ENCODE measurements around the gene DYNC2LI1. TPM values are rescaled to one million over a fixed set of nuclear protein-coding genes. Genes with fewer than 3 reads are reported as not detected.

The DYNC2LI1 gene
- polyA plus RNA-seq, 1 donor = 19.5 TPM

DNA sequence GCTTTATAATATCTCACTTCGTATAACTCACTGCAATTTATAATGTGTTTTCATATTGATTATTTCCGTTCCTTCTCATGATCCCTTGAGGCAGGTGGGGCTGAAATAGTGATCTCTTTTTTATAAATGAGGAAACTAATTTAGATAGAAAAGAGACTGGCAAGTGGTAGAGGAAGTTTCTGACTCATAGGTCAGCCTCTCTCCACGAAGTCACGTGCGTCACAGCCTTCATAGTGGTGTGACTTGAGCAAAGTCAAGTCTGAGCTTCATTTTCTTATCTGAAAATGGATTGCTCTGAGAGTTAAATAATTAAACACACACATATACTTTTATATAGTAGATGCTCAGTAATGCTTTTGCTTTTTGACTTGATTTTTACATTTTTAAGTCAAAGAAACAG is 44.9 kb downstream of the DYNC2LI1 start:
- DNase-seq (ENCODE audit: low read depth) = no peak

DNA sequence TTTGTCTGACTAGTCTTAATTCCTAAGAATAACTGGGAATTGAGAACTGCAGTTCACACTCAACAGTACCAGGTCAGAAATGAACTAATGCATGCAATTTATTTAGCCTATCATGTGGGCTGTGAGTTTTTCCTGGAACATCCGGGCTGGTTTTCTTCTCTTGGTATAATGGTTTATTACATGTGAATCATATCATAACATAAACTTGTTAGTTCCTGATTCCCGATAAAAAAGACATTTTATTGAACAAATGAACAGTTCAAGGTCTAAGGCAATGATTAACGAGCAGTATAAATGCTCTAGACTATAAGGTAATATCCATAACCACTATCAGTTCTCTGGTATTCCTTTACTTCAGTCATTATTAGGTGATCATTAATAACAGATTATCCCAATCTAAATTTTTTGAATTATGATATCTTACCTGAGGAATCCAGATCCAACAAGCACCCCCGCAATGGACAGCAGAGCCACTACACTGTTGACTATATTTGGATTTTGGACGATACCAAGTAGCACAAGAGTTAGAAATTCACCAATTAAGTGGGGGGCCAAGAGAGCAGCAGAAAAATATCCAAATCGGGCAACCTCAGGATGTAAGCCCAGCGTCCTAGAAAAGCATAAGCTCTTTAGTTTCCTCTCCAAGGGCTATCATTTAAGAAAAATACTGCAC is 45.8 kb downstream of the DYNC2LI1 start:
- no peak for DNase-seq (ENCODE audit: low read depth)

GRCh38 chr2:43822839-43823238 is 49.0 kb downstream of the DYNC2LI1 start:
- no peak for DNase-seq (ENCODE audit: low read depth)

- no peak for DNase-seq (ENCODE audit: low read depth)
These were observed 49.9 kb downstream of the DYNC2LI1 start for GRCh38 chr2:43823751-43824150.

- no peak for DNase-seq (ENCODE audit: low read depth)
These were observed 50.7 kb downstream of the DYNC2LI1 start for GRCh38 chr2:43824512-43824911.

DNA sequence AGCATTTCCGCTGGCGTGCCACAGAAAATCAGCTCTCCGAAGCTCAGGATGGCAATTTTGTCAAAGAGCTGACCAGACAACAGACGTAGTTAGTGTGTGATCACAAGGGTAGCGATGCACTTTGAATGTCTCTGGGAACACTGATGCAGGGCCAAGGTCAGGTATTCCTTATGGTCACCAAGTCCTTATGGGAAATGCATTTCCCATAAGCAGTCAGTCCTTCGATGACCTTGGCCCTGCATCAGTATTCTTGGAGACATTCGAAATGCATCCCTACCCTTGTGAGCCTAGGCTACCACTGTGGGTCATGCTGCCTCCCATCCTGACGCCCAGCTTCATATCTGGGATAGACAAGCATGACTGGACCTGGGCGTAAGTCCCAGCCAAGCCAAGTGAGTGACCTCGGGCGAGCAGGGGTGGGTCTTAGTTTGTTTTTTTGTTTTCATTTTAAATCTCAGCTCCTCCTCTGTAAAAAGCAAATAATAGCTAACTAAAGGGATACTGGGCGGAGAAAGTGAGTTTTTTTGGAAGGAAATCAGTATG is 51.2 kb downstream of the DYNC2LI1 start:
- DNase-seq (ENCODE audit: low read depth) = no peak

DNA sequence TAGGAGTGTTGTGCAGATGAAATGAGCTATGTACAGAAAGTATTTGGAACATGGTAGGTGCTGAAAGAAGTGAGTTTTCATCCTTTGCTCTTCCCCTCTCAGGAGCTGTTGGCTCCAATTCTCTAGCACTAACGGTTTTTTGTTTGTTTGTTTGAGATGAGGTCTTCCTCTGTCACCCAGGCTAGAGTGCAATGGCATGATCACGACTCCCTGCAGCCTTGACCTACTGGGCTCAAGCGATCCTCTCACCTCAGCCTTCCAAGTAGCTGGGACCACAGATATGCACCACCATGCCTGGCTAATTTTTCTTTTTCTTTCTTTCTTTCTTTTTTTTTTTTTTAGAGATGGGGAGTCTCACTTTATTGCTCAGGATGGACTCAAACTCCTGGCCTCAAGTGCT is 52.0 kb downstream of the DYNC2LI1 start:
- DNase-seq (ENCODE audit: low read depth) = no peak

DNA sequence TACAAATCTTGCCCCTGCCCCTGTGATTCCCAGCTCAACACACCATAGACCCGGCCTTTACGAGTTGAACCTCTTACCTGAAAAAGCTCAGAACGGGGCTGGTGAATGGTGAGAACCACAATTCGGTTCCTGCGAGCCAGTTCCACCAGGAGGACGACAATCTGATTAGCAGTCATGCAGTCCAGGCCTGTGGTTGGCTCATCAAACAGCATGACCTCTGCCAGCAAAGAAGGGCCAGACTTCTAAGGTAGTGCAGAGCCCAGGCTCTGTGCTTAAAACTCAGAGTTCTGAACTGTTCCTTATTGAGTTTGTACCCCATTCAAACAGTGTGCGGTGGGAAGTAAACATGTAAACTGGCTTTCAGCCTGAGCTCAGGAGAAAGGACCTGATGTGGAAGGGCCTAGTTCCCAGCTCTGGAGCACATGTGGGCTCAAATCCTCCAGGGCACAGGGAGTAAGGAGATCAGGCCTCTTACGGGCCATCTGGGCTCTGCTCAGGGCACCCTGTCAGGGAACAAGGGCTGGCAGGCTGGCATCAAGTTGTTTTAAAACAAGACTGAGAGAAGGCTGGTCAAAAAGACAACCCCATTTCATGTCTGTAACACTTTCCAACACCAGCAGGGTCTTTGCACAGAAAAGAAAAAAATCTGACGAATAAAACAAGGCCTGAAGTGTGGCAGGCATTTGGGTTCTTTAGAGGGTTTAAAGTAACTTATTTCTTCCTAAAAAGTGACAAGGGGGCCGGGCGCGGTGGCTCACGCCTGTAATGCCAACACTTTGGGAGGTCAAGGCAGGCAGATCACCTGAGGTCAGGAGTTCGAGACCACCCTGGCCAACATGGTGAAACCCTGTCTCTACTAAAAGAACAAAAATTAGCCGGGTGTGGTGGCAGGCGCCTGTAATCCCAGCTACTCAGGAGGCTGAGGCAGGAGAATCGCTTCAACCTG is 52.7 kb downstream of the DYNC2LI1 start:
- DNase-seq (ENCODE audit: low read depth) = no peak

DNA sequence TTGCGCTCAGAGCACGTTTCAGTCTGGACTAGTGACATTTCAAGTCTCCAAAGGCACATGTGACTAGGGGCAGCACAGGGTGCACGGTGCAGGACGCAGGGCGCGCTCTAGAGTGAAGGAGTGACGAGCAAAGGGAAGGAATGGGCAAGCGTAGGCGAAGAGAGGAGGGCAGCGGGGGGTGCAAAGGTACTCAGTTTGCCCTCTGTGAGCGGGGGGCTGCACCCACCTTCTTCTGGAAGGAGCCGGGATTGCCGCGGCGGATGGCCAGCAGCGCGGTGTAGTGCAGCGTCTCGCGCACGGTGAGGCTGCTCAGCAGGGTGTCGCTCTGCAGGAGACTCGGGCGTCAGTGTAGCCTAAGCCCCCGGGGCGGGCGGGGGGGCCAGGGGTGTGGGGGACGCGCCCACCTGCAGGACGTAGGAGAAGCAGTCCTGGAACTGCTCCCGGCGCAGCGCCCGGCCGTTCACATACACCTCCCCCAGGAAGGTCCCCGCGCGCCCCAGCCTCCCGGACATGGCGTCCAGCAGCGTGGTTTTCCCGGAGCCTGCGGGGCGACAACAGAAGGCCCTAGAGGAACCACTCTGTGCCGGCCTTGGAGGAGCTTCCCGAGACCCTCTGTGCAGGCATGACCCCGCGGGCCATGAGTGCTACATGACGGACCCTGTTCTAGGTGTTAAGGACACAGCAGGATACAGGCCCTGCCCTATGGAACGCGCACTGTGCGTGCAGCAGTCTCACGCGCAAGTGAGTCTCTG is 57.9 kb downstream of the DYNC2LI1 start:
- DNase-seq (ENCODE audit: low read depth) = no peak

DNA sequence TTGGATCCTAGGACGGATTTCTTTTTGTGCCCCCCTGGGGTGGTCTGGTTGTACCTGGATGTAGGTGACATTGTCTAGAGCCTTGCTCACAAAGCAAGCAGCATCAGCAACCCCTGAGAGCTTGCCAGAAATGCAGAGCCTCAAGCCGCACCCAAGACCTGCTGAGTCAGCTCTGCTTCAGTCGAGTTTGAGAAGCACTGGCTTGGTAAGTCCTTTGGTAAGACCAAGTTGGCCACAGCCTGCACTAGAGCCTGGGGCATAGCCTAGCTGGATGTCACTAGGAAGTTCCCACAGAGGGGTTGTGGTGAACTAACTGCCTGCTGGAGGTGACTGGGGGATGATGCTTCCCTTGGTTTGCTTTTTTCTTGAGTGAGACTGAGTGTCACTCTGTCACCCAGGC is 58.6 kb downstream of the DYNC2LI1 start:
- DNase-seq (ENCODE audit: low read depth) = no peak

DNA sequence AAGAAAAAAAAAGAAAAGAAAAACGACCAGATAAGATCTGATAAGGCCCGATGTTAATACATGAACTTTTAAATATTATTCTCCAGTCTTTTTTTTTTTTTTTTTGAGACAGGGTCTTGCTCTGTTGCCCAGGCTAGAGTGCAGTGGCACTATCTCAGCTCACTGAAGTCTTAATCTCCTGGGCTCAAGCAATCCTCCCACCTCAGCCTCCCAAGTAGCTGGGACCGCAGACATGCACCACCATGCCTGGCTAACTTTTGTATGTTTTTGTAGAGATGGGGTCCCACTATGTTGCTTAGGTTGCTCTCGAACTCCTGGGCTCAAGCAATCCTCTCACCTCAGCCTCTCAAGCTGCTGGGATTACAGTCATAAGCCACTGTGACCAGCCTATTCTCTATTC is 63.2 kb downstream of the DYNC2LI1 start:
- DNase-seq (ENCODE audit: low read depth) = no peak

DNA sequence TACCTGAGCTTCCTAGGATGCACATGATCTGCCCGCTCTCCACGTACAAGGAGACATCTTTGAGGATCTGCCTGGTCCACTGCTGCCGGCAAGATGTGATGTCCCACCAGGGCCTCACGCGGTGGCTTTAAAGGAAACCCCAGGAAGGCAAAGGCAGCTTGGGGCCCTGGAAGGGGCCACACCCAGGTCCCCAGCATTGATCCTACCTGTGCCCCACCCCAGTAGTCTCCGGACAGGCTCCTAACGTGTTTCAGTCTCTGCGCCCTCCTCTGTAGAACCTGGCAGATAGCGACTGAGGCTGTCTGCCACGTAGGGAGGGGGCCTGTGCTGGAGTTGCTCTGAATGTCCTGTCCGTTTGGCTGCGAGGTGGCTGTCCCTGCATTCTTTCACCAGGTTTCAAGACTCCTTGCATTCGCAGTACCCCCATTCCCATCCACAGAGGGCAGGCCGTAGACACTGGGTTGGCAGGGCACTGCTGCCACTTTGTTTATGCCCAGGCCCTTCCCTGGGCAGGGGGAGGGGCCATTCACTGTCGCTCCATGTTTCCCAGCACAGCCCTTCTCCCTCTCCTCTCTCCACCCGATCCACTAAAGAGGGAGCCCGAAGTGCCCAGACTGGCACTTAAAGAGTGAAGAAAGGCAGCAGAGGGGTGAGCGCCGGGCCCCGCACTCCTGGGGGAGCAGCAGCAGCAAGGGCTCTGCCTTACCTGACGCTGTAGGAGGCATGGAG is 64.2 kb downstream of the DYNC2LI1 start:
- no peak for DNase-seq (ENCODE audit: low read depth)

DNA sequence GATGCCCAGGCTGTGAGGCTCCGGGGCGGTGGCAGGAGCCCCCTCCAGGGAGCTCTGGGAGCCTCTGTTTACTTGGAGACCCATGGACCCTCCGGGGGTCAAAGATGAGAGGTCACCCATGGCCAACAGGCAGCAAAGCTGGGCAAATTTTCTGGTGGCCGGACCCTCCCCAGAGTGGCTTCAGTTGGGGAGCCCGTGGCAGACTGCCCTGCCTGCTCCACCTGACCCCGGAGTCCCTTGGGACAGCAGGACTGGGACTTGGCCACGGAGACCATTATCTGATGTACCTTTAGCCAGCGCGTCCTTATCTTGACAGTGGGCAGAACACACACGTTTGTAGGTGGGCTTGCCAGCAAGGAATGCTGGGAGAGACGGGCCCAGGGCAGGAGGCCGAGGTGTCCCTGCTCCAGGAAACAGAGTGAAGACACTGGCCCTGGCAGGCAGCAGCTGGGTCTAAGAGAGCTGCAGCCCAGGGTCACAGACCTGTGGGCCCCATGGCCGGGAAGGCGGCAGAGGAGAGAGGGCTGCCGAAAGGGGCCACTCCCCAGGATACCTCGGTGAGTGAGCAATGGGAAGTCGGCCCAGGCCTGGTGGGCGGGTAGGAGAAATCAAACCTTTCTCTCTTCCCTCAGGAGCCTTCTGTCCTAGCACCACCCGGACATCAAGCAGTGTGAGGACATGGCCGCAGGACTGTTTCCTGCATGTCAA is 64.9 kb downstream of the DYNC2LI1 start, which contains the start of the genes ABCG5 and ABCG8:
TSS of gene ABCG5 (minus strand) at position 280 of the 708 bp plus-strand sequence. CDS start at position 120, 160 bp downstream.
TSS of gene ABCG8 (plus strand) at position 412 of the 708 bp plus-strand sequence. CDS start at position 495, 83 bp downstream.
- no peak for DNase-seq (ENCODE audit: low read depth)

- DNase-seq (ENCODE audit: low read depth) = no peak
These were observed 66.1 kb downstream of the DYNC2LI1 start for GRCh38 chr2:43839776-43840564.

DNA sequence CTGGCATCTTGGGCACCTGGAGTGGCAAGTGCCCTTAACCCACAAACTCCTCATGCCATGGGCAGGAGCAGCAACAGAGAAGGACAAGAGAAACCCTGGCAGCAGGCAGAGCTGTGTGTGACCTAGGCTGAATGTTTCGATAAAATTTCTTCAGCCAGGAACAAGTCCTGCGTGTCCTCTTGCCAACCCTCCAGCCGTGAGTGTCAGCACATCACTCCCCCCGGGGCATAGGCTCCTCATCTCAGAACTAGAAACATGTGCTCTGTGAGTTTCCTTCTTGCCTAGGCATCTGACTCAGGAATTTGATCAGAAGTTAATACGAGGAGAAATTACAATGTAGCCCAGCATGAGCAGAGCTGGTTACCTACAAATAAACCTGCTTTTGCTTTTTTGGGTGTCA is 67.1 kb downstream of the DYNC2LI1 start:
- no peak for DNase-seq (ENCODE audit: low read depth)

DNA sequence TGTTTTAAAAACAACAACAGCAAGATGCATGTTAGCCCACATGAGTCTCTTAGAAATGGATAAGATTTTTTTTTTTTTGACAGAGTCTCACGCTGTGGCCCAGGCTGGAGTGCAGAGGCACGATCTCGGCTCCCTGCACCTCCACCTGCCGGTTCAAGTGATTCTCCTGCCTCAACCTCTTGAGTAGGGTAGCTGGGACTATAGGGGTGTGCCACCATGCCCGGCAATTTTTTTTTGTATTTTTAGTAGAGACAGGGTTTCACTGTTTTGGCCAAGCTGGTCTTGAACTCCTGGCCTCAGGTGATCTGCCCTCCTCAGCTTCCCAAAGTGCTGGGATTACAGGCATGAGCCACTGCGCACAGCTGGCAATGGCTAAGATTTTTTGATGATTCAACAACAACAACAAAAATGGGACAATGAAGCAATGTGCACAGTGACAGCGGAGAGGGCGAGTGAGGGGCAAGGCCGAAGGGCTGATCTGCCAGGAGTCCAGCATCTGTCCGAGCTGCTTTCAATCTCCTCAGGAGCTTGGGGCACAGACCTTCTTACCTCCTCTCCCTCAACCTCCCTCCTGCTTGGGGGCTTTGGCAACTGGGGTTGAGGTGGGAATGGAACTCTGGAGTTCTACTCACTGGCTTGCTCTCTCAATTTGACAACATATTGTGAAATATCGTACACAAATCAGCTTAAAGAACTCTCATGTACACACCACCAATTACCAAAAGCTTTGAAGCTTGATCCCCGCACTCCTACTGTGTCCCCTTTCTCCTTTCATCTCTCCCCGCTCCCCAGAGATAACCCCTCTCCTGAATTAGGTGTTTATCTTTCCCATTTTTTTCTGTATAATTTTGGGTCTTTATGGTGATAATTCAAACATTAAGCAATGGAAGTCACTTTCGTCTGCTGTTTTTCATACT is 68.4 kb downstream of the DYNC2LI1 start:
- no peak for DNase-seq (ENCODE audit: low read depth)

- DNase-seq (ENCODE audit: low read depth) = no peak
These were observed 69.0 kb downstream of the DYNC2LI1 start for GRCh38 chr2:43842866-43843226.

DNA sequence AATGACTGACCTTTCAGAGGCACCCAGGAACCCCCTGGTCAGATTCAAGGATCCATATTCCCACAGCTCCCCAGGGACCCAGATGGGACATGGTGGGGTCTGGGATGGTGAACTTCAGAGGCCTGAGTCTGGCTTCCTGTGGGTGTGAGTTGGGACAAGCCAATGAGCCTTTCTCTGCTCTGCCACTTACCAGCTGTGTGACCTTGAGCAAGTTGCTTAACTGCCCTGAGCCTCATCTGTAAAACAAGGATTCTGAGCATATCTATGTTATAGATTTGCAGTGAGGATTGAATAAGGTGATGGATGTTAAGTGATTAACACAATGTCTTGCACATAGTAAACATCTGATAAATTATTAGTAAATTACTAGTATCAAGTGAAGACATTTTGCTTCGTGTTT is 71.3 kb downstream of the DYNC2LI1 start:
- no peak for DNase-seq (ENCODE audit: low read depth)

Data from forelimb muscle (tissue), 1 donor.